Measurements from ENCODE around the gene CCT5.
A peak's percentile ranks its signal among the peaks of the same experiment; 100 is the strongest.
"Not testable (repeated sequence)": the region's sequence is repeated elsewhere in the genome, so short reads cannot be mapped to it uniquely, and the experiment has no call there.

The CCT5 gene

DNA sequence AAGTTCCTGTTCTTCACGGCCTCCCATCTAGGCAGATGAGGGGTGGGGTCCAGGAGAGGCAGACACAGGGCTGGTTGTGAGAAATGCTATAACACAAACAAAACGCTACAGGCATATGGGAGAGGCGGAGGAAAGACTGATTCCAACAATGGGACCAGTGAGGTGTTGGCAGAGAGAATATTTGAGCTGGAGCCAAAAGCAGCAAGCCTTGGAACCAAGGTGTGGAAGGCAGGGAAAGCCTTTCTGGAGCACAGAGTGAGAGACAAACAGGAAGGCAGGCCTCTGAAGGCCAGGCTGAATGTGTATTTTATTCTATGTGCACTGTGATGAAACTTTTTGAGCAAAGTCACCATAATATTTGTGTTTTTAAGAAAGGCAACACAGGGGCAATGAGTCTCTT lies 3.3 kb upstream of the CCT5 start:
- DNase-seq (ENCODE audit: low spot score): no peak

DNA sequence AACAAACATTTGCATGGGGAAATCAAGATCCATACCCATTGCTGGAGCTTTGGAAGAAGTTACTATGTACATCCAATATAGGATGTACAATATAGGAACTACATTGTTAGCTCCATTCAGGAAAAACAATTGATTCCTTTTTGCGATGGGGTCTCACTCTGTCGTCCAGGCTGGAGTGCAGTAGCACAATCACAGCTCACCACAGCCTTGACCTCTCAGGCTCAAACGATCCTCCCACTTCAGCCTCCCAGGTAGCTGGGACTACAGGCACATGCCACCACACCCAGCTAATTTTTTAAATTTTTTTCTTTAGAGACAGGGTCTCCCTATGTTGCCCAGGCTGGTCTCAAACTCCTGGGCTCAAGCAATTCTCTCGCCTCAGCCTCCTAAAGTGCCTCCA lies 2.9 kb upstream of the CCT5 start:
- not testable (repeated sequence) for DNase-seq (ENCODE audit: low spot score)

DNA sequence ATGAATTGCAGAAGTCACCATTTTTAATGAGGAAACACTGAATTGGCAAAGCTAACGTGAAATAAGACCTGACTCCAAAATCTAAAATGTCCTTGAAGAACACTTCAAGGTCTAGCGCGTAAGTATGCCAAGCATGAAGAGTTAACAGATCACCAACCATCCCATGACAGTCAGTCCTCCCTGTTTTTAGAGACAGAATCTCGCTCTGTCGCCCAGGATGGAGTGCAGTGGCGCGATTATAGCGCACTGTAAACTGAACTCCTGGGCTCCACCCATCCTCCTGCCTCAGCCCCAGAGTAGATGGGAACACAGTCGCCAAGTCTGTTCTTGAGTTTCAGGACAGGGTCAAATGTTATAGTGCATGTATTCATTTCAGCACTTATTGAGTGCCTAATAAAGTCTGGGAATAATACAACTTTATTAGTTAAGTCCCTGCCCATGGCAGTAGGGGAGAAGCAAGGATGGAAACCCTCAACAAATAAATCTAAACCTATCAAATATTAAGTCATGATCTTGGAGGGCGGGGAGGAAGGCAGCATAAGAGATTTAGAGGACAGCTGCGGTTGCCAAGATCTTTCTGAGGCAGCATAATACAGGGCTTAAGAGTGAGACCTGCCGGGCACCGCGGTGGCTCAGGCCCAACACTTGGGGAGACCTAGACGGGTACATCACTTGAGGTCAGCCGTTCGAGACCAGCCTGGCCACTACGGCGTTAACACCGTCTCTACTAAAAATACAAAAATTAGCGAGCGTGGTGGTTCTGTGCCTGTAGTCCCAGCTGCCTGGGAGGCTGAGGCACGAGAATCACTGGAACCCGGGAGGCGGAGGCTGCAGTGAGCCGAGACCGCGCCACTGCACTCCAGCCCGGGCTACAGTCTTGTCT lies 1.5 kb upstream of the CCT5 start:
- DNase-seq (ENCODE audit: low spot score): no peak

DNA sequence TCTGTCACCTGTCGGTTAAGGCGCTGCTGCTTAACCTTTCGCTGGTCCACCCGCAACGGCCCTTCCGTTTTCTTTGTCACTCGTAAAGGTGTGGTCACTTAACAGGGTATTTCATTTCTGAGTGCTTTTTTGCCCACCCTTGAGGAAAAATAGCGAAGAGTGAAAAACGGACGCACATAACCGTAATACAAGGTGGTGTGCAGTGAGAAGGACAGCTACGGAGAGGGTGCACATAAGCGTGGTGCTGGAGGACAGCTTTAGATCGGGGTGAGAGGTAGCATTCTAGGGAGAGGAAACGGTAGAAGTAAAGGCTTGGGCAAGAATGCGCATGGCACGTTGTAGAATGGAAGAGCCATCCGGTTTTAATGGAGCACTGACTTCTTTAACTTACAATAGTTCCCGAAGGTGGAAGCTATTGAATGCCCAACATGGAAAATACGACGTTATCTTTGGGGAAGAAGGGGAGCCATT lies 761 bp downstream of the CCT5 start:
- DNase-seq (ENCODE audit: low spot score): peak; percentile 23

DNA sequence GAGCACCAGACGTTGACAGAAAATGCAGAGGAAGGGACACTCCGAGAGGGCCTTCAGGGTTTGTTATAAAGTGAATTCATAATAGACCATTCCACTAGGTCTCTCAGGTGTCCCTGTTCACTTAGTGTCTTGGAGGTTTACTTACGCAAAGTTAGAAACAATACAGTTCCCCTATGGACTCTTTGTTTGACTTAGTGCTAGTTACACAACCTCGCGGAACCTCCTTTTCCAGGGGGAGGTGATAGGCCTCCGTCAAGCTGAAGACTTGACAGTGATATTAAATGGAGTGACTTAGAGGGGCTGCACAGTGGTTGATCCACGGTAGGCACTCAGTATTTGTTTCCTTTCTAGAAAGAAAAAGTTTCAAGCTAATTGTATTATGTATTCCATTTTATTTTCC lies 1.3 kb downstream of the CCT5 start:
- no peak for DNase-seq (ENCODE audit: low spot score)

DNA sequence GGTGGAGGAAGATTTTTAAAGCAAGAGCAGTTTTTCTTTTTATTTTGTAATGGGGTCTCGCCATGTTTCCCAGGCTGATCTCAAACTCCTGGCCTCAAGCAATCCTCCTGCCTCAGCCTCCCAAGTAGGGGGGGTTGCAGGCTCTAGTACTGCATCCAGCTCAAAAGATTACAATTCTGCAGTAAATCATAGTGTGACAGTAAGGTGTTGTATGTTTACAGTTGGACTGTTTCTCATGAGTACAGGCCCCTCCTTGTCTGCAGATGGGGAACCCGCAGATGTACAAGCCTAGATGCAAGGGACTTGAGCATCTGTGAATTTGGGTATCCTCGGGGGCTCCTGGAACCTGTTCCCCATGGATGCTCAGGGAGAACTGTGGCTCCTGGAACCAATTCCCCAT lies 3.3 kb downstream of the CCT5 start:
- DNase-seq (ENCODE audit: low spot score): no peak

DNA sequence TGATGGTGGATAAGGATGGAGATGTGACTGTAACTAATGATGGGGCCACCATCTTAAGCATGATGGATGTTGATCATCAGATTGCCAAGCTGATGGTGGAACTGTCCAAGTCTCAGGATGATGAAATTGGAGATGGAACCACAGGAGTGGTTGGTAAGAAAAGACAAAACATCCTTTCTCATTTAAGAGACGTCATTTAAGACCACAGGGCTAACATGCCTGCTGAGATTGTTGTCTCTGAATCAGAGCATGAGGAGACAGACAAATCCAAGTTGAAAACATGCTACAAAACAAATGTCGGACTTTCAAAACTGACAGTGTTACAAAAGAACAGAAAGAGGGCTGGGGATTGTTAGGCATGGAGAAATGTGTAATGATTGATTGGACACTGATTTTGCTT lies 4.6 kb downstream of the CCT5 start:
- no peak for DNase-seq (ENCODE audit: low spot score)

DNA sequence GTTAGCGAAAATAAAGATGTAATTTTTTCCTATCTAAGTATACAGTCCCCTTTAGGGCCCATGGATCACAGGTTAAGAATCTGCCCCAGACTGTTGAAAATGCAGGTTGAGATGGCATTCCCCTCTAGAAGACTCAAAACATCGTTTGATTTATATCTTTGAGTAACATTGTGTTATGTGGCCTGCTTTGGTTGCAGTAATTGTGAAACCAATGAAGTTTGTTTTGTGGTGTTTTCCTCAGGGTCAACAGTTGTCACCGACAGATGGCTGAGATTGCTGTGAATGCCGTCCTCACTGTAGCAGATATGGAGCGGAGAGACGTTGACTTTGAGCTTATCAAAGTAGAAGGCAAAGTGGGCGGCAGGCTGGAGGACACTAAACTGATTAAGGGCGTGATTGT lies 7.8 kb downstream of the CCT5 start:
- DNase-seq (ENCODE audit: low spot score): no peak

DNA sequence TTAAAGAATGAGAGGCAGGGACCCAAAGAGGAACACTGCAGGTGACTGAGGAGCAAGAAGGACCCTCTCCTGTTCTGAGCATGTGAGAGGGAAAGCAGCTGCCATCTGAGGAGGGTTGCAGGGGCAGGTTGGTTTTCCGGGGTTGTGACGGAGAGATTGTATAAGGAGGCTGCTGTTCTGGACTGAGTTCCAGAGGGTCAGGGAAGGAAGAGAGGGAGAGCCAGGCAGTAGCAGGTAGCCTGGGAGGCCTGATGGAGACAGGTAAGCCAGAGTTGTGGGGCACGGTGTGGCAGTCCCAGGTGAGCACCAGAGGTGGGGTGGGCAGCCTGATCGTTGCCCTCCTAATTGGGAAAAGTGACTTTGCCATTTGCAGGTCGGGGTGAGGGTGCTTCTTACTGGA lies 9.8 kb downstream of the CCT5 start:
- DNase-seq (ENCODE audit: low spot score): no peak

DNA sequence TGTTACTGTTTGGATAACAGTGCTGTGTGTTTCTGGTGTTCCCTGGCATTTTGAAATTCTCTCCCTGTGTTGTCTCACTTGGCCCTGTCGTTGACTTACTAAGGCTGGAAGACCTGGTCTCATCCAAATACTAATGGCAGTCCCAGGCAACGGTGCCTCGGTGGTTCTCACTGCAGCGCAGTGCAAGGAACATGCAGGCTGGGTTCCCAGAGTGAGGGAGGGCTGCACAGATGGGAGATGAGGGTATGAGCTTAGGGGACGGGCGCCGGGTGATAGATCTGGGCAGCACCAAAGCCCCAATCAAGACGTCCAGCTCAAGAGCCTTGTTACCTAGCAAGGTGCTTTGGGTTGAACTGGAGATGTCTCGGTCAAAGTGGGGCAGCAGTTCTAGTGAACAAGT lies 11.0 kb downstream of the CCT5 start:
- no peak for DNase-seq (ENCODE audit: low spot score)

DNA sequence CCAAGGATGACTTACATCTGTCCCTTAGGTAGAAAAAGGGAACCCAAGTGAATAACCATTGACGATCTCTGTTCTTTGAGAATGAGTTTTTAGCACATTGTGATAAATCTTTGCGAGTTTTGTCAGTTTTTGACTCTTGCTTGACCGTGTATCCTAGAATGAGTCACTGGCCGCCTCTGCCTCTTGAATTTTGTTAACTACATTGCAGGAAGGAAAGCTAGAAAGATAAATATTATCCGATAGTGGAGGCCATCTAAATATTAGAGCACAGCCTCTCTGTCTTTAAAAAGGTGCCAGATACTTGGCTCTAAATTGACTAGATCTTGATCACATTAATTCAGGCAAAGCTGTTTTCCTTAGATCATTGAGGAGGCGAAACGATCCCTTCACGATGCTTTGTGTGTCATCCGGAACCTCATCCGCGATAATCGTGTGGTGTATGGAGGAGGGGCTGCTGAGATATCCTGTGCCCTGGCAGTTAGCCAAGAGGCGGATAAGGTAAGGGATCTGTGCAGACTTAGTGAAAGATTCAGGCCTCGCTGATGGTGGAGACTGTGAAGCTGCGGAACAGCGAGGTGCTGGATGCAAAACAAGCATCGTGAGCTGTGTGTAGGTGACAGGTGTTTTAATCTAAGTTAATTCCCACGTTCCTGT lies 12.2 kb downstream of the CCT5 start:
- no peak for DNase-seq (ENCODE audit: low spot score)

DNA sequence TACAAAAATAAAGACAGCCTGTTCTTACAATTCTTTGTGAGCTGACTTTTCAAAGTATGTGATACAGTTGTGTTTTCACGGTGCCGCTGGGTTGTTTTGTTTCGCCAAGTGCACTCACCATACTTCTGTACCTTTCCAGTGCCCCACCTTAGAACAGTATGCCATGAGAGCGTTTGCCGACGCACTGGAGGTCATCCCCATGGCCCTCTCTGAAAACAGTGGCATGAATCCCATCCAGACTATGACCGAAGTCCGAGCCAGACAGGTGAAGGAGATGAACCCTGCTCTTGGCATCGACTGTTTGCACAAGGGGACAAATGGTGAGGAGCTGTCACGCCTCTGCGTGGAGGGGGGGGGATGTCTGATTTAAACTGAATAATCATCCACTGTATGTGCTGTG lies 12.9 kb downstream of the CCT5 start:
- DNase-seq (ENCODE audit: low spot score): no peak

DNA sequence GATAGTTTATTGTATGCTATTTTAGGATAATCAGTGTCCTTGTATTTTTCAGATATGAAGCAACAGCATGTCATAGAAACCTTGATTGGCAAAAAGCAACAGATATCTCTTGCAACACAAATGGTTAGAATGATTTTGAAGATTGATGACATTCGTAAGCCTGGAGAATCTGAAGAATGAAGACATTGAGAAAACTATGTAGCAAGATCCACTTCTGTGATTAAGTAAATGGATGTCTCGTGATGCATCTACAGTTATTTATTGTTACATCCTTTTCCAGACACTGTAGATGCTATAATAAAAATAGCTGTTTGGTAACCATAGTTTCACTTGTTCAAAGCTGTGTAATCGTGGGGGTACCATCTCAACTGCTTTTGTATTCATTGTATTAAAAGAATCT lies 14.5 kb downstream of the CCT5 start:
- DNase-seq (ENCODE audit: low spot score): no peak

DNA sequence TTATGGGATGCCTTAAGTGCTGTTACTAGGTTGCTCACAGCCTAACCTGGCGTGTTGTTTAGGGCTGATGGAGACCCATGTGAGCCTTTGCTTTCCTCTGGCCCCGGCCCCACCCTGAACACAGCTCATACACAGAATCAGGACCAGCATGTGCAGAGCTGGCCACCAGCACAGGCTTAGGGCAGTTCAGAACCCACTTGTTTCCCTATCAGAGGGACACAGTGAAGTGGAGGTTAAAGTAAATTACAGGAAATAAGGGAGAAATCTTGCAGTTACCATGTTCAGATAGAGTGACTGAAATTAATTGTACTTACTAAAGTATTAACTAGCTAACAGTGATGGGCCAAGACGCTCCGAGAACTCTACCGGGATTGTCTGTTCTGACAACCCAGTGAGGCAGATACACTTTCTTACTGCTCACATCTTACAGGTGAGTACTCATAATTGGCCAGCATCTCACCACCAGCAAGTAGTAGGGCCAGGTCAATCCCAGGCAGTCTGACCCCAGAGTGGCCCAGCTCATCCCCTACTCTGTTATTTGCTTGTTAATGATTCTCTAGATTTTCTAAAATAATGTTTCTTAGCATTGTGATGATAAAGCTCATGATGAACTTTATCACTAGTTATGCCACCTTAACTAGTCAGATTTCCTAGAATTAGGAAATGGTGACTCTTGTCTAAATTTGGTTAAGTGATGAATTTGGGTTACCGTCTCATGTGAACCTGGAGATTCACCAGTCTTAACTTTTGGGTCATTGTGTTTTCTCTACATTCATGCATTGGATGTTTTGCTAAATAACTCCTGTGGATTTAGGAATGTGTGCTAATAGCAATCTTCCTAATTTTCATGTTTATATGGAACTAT lies 15.4 kb downstream of the CCT5 start:
- no peak for DNase-seq (ENCODE audit: low spot score)

DNA sequence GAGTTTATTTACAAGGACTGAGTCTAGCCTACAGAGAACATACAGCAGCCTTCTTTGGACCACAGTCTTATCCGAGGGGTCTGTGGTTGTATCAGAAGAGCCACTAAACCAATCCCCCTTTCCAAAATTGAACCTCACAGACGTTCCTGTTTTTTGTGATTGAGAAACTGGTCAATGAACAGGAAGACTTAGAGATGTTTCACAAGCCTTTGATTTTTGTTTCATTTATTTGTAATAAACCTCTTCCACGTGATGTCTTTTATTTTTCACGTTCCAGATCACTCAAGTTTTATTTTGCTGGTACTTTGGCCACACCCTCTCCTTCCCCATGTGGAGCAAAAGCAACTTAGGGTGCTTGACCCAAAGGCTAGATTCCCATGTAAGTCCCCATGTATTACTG lies 16.1 kb downstream of the CCT5 start:
- no peak for DNase-seq (ENCODE audit: low spot score)

DNA sequence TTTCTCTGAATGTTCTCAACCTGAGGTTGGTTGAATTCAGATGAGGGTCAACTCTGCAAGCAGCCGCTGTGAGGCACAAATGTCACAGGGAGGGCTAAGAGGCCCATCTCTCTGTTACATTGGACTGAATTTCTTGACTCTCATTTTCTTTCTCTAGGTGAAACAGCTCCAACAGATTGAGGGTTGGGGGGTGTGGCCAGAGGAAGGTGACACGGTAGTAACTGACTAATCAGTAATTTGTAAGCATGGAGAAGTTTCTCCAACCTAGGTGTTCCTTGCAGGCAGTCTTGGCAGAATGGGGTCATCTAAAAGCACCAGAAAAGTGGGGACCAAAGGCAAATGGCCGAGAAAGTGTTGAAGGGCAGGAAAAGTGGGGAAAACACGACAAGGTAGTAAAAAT lies 16.8 kb downstream of the CCT5 start:
- DNase-seq (ENCODE audit: low spot score): no peak

DNA sequence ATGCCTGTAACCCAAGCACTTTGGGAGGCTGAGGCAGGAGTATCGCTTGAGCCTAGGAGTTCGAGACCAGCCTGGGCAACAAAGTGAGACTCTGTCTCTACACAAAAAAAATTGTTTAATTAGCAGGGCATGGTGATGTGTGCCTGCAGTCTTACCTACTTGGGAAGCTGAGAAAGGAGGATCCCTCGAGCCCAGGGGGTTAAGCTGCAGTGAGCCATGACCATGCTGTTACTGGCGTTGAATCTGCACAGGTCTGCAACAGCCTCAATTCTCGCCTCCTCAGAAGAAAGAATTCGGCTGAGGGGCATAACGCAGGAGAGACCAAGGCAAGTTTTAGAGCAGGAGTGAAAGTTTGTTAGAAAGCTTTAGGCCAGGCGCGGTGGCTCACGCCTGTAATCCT lies 18.0 kb downstream of the CCT5 start:
- no peak for DNase-seq (ENCODE audit: low spot score)

DNA sequence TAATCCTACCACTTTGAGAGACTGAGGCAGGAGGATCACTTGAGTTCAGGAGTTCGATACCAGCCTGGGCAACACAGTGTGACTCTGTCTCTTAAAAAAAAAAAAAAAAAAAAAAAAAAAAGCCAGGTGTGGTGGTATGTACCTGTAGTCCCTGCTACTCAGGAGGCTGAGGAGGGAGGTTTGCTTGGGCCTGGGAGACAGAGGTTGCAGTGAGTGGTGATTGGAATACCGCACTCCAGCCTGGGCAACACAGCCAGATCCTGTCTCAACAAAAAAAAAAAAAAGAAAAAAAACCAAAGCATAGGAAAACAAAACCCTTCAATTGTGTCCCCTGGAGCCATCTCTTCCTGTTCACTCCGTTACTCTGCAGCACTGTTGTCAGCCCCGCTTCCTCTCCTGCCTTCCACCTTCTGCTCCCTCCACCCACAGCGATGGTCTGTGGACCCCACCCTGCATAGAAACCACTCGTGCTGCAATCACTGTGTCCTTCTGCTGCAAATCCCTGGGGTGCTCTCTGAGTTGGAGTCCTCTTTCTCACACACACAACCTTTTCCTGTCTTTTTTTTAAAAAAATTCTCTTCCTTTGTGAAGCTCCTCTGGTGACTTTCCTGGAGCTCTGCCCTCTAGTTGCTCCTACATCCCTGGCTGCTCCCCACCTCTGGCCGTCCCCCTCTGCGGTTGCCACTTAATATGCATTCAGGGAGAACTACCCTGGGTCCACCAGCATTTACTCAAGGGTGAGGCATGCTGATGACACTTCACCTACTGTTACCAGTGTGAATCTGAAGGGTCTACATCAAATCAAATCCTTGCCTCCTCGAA lies 22.2 kb downstream of the CCT5 start:
- DNase-seq (ENCODE audit: low spot score): no peak

DNA sequence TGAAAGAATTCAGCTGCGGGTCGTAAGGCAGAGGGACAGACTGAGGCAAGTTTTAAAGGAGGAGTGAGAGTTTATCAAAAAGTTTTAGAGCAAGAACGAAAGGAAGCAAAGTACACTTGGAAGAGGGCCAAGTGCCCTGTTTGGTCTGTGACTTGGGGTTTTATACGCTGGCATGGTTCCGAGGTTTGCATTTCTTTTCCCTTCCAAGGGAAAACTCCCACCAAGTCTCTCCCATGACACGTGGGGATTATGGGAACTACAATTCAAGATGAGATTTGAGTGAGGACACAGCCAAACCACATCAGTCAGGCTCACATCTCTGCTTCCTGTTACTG lies 22.8 kb downstream of the CCT5 start:
- DNase-seq (ENCODE audit: low spot score): not testable (repeated sequence)

DNA sequence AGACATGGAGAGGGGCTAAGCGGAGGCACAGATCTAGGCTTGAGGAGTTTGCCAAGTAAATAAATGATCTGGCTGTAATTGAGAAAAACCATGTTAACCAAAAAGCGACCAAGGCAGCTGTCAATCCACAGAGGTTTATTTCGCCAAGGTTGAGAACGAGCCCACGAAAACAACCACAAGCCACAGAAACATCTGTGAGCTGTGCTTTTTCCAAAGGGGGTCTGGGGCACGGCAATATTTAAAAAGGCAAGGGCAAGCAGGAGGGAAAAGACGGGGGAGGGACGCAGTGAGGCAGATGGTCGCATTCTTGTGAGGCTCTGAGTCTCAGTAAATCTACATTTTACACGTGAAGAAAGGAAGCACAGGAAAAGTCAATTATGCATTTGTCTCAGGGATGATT lies 25.4 kb downstream of the CCT5 start:
- DNase-seq (ENCODE audit: low spot score): no peak

DNA sequence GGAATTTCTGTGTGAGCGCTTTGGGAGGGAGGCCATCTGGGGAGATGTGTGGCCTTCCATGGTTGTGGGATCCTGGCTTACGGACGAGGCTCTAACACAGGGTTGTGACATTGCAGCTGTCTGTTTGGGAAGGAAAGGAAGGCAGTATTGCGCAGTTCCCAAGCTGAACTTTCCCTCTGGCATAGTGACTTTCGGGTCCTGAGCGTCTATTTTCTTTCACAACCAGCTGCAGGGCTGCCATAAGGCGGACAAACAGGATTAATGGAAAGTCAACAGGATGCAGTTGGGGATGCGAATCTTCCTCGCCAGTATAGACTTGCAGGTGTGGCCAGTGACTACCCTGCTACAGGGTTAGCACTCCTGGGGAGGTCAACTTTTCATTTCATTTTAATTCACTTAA lies 25.9 kb downstream of the CCT5 start:
- DNase-seq (ENCODE audit: low spot score): no peak

DNA sequence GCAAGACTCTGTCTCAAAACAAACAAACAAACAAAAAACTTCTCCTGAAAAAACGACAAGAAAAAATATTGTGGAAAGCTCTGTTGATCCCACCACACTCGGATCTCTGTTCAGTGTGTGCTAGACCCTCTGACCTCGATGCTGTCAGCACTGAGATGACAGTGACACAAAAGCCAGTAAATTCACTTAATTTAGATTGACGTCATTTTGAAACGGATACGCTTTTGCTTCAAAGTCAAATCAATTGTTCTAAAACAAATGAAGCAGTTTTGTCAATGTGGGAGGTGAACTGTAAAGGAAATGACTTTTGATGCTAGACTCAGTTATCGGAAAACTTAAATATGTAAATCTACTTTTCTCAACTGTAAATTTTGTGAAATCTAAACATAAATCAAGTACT lies 26.6 kb downstream of the CCT5 start:
- no peak for DNase-seq (ENCODE audit: low spot score)
